GM23338 (cell line): ENCODE data around the gene DDX31.

Source experiments
- CREB1 ChIP-seq: fragments of 250-450 bp; sonication (Bioruptor Pico); IDR thresholded peaks from 2 replicates; pipeline ENCODE4 v1.5.0; 2020; ENCODE audit warnings: low read depth, mild to moderate bottlenecking, moderate library complexity
- CTCF ChIP-seq, 2 experiments: fragments of 200-600 bp in 1 of 2; sonication (generic) in 1 of 2; conservative IDR thresholded peaks; 2 replicates each; pipeline versions ENCODE4 v1.5.1 to v1.6.1; 2016 to 2017; ENCODE audit warnings: antibody characterized with exemption in 2 of 2, low read depth in 2 of 2, mild to moderate bottlenecking in 2 of 2, moderate library complexity in 1 of 2
- NANOG ChIP-seq: IDR thresholded peaks from 2 replicates; pipeline ENCODE4 v1.6.1; 2016; ENCODE audit warnings: antibody characterized with exemption, borderline replicate concordance

- TF ChIP-seq CREB1 (no peak), CTCF (conservative IDR thresholded peaks at IDR 0.05; ENCODE audit: low read depth in 2 of 2) (no peak), NANOG (no peak)
Measured at GRCh38 chr9:132647806-132648205, 22.0 kb downstream of the DDX31 start.
